ENCODE data around the gene AKR1B15.

Gene AKR1B15

DNA sequence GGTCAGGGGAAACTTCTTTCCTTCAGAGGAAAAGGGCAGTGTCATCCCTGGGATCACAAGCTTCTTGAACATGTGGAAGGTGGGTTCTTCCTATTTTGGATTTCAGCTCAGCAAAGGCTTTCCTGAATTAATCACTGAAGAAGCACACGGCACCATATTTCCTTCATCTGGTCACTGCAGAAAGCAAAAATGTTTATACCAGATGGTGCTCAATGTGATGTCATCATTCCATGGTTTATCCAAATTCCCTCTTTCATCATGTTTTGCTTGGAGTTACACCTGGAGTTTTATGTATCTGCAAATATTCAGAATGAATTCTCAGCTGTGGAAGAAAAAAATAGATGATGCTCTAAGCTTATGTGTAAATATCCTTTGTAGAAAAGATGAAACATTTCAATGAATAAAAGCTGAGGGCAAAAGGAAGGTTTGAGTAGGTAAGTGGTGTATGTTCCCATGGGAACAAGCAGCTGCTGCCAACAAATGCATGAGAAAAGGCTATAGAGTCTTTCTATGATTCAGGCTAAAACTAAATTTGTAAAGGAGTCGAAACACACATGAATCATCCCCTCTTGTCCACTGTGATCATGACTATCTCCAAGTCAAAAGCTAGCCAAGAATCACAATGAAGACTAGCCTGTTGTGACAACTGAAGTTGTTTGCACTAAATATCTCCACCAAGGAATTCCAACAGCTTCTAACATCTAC lies 70.9 kb downstream of the AKR1B15 start:
- no peak for DNase-seq

DNA sequence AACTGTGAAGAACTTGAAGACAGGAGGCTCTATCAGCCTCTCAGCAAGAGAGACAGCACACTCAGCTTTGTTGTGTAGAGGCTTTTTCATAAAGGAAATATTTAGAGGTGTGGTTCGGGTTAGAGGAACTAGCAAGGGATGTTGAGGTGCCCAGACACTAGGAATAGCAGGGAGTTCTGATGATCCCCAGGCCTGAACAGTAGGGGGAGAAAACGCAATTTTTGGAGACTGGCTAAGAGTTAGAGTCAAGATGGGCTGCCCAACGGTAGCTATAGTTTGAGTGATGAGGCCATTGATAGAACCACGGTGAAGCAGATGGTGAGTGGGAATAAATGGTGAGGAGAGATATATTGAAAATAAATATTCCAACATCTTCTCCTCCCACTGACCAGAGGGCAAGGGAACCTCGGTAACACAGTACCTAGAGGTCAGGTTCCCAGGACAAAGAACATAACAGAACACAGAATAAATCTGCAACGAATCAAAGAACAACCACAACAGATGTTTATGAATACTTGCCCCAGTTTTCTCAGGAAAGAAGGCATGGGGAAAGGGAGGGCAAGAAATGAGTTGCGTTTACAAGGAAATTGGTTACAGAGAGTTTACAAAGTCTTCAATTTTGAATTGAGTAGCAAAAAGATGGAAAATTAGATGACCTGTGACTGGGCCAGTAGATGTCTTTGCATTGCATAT lies 73.5 kb downstream of the AKR1B15 start:
- no peak for DNase-seq

DNA sequence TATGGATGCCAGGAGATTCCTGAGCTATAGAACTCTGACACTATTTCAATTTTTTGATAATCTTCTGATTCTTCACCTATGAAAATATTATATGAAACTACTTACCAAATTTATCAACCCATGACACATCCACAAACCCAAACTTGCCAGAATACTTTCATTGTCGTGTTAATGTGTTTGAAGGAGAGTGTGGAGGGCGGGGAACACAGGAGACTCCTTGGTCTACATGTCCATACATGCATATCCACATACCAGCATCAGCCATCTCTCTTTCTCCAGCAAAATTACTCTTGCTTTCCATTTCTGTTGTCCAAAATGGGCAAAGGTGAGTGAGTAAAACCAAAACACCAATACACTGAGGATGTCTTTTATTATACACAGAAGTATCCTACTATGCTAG lies 74.3 kb downstream of the AKR1B15 start:
- no peak for DNase-seq

DNA sequence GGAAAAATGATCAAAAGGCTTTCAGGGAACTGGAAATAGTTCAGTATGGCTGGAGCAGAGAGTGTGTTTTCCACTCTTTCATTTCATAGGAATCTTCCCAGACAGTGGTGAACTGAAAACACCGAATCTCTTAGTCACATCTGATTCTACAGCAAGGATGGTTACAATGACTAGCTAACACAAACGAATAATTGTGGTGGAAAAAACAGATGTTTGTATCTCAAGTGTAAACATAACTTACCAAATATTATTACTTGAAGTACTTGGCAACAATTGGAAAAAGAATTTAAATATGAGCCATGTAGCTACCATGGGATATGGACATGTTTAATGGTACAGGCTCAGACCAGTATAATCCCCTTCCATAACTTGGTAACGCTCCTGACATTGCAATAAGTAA lies 76.6 kb downstream of the AKR1B15 start:
- DNase-seq = no peak

DNA sequence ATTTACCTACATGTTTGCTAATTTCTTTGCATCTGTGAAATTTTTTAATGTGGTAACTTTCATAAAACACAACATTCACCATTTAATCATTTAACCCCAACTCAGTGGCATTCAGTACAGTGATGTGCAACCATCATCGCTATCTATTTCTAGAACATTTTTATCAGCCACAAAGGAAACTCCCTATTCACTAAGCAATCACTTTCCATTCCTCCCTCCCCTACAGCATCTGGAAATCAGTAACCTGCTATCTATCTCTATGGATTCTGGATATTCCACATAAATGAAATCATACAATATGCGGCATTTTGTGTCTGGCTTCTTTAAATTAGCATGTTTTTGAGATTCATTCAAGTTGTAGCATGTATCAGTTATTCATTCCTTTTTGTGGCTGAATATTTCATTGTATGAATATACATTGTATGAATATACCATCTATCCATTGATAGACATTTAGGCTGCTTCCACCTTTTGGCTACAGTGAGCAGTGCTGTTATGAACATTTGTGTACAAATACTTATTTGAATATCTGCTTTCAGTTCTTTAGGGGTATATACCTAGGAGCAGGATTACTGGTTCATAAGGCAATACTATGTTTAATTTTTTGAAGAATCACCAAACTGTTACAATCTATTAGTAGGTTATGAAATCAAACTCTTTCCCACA lies 78.3 kb downstream of the AKR1B15 start:
- no peak for DNase-seq

DNA sequence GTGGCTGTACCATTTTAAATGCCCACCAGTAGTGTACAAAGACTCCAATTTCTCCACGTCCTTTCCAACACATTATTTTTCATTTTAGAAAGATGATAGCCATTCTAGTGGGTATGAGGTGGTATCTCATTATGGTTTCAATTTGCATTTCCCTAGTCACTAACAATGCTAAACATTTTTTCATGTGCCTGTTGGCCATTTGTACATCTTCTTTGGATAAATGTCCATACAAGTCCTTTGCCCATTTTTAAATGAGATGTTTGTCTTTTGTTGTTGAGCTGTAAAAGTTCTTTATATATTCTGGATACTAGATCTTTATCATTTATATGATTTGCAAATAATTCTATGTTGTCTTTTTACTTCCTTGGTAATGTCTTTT lies 78.9 kb downstream of the AKR1B15 start:
- DNase-seq = no peak

DNA sequence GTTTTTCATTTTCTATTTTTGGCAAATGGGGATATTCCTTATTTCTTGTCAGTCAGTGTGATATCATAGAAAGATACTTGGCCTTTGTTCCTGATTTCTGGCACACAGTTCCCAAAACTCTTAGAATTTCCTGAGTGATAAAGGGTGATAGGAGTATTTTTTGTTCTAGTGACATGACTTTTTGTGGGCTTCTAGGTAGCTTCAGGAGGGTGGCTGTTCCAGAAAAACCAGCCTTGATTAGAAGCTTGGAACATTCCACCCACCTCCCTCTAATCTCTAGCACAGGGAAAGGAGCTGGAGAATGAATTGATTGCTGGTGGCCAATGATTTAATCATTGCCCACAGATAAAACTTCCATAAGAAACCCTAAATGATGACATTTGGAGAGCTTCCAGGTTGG lies 80.5 kb downstream of the AKR1B15 start:
- DNase-seq = no peak
